Fibroblast of lung (primary cell): ENCODE results near the gene KMT2E. TPM values are rescaled to one million over a fixed set of nuclear protein-coding genes. Genes with fewer than 3 reads are reported as not detected.

Experiments
- DNase-seq, 2 donors: peaks; one replicate each; pipeline versions ENCODE4 v3.0.0 to v3.0.0-alpha.2; 2010; ENCODE audit warnings: low read depth in 2 of 2
- H2AFZ ChIP-seq: 2 replicates; pipeline ENCODE4 v1.5.1; 2012; ENCODE audit warnings: low read length, control low read depth, inconsistent platforms
- H3K27ac ChIP-seq: 2 replicates; pipeline ENCODE4 v1.5.1; 2011; ENCODE audit warnings: low read length, control low read depth; ENCODE audit not compliant: insufficient read depth
- H3K27me3 ChIP-seq: 2 replicates; pipeline ENCODE4 v1.5.1; 2011; ENCODE audit warnings: mild to moderate bottlenecking, low read length; ENCODE audit not compliant: control insufficient read depth, insufficient read depth
- H3K36me3 ChIP-seq: 2 replicates; pipeline ENCODE4 v1.5.1; 2011; ENCODE audit warnings: low read length; ENCODE audit not compliant: control insufficient read depth, insufficient read depth
- H3K4me1 ChIP-seq: 2 replicates; pipeline ENCODE4 v1.5.1; 2011; ENCODE audit warnings: low read length; ENCODE audit not compliant: control insufficient read depth, insufficient read depth; ENCODE audit errors: extremely low read depth
- H3K4me2 ChIP-seq: 2 replicates; pipeline ENCODE4 v1.5.1; 2011; ENCODE audit warnings: low read length, control low read depth; ENCODE audit not compliant: insufficient read depth; ENCODE audit errors: extremely low read depth
- H3K4me3 ChIP-seq, 4 experiments: fragments of 200-600 bp in 1 of 4; sonication (generic) in 1 of 4; replicated peaks in 1 of 4; 2 replicates each; pipeline ENCODE4 v1.5.1; 2011 to 2016; ENCODE audit warnings: low read length in 4 of 4, low read depth in 3 of 4, mild to moderate bottlenecking in 3 of 4, control low read depth in 2 of 4, inconsistent platforms in 1 of 4, mixed read lengths in 1 of 4; ENCODE audit not compliant: insufficient read depth in 1 of 4; ENCODE audit errors: control extremely low read depth in 1 of 4
- H3K79me2 ChIP-seq: 2 replicates; pipeline ENCODE4 v1.5.1; 2012; ENCODE audit warnings: mild to moderate bottlenecking, low read length, inconsistent platforms; ENCODE audit not compliant: control insufficient read depth, insufficient read depth
- H3K9ac ChIP-seq: 2 replicates; pipeline ENCODE4 v1.5.1; 2011; ENCODE audit warnings: mild to moderate bottlenecking, low read length, control low read depth; ENCODE audit not compliant: insufficient read depth
- H3K9me3 ChIP-seq: 2 replicates; pipeline ENCODE4 v1.5.1; 2012; ENCODE audit warnings: low read depth, low read length; ENCODE audit not compliant: control insufficient read depth, insufficient read depth
- H4K20me1 ChIP-seq: 2 replicates; pipeline ENCODE4 v1.5.1; 2011; ENCODE audit warnings: low read length; ENCODE audit not compliant: control insufficient read depth, insufficient read depth; ENCODE audit errors: extremely low read depth
- EZH2 ChIP-seq: IDR thresholded peaks from 2 replicates; pipeline ENCODE4 v1.5.1; 2012; ENCODE audit warnings: low read length, control low read depth, mild to moderate bottlenecking; ENCODE audit errors: missing control alignments
- polyA plus RNA-seq, 2 donors: library from polyadenylated mRNA; depleted of rRNA in 1 of 2; stranded (reverse) in 1 of 2; unstranded in 1 of 2; fragments of >200 nt; gene quantifications; 2 replicates each; pipeline ENCODE4 v1.2.1, GENCODE V29; 2011 to 2012; ENCODE audit warnings: missing spikeins in 1 of 2
- total RNA-seq: library from RNA; depleted of rRNA; stranded (reverse); fragments of >200 nt; gene quantifications from 2 replicates; pipeline ENCODE4 v1.2.1, GENCODE V29; 2014
- TF ChIP-seq, protein P1 (sequence below), 2 donors: IDR thresholded peaks in 1 of 2; conservative IDR thresholded peaks in 1 of 2; 1 replicate in 1 of 2; 2 replicates in 1 of 2; pipeline ENCODE4 v1.5.1; 2011 to 2012; ENCODE audit warnings: low read length in 2 of 2, control low read depth in 1 of 2, inconsistent platforms in 1 of 2, low read depth in 1 of 2, mild to moderate bottlenecking in 1 of 2

The KMT2E gene
- total and polyA plus RNA-seq, 2 donors (not counting 1 experiment from before 2014, with no cell fraction given), result 7.5 to 95.0 TPM

DNA sequence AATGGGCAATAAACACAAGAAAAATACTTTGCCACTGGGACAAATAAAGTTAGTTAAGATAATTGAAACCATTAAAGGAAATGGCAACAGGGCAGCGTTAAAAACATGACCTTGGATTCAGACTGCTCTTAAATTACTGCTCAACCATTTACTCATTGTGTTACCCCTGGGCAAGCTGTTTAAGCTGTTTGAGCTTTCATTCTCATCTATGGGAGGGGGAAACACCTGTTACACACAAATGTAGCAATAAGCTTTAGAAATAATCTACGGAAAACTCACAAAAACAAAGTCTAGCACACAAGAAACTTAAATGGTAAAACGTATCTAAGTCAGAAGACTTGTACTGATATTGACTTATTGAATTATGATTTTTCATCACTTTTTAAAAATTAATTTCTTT, 137.1 kb downstream of the KMT2E start:
- no peak overlapping the region for H2AFZ ChIP-seq

DNA sequence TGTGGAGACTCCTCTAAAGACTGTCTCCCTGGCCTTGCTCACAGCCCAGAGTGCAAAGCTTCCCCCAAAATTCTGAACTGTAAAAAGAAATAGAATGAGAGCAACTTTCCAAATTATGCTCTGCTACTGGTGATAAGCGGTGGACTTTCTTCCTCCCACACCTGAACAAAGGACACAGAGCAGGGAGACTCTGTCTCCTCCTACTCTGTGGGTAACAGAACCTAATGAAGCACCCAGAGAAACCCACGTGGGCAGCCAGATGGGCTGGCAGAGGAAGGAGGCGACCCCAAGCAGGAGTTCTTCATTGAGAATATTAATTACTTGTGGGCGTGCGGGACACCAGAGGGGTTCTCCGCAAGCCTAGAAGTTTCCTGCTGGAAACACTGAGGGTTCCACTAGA, 139.5 kb downstream of the KMT2E start:
- no peak for DNase-seq
- no peak overlapping the region for H3K27ac ChIP-seq
- no peak overlapping the region for H3K4me2 ChIP-seq
- H2AFZ ChIP-seq, result no peak overlapping the region
- H3K9me3 ChIP-seq, result no peaks in the 10 kb centered on the region
- H3K79me2 ChIP-seq, result no peaks in the 10 kb centered on the region
- peaks cover 2% of the 10 kb centered on the region for H3K4me1 ChIP-seq
- TF ChIP-seq, protein P1, sequence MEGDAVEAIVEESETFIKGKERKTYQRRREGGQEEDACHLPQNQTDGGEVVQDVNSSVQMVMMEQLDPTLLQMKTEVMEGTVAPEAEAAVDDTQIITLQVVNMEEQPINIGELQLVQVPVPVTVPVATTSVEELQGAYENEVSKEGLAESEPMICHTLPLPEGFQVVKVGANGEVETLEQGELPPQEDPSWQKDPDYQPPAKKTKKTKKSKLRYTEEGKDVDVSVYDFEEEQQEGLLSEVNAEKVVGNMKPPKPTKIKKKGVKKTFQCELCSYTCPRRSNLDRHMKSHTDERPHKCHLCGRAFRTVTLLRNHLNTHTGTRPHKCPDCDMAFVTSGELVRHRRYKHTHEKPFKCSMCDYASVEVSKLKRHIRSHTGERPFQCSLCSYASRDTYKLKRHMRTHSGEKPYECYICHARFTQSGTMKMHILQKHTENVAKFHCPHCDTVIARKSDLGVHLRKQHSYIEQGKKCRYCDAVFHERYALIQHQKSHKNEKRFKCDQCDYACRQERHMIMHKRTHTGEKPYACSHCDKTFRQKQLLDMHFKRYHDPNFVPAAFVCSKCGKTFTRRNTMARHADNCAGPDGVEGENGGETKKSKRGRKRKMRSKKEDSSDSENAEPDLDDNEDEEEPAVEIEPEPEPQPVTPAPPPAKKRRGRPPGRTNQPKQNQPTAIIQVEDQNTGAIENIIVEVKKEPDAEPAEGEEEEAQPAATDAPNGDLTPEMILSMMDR (conservative IDR thresholded peaks at IDR 0.05 in 1 of 2, IDR thresholded peaks at IDR 0.05 in 1 of 2; ENCODE audit: low read depth in 1 of 2, low read length in 2 of 2), result no peak
- TF ChIP-seq EZH2, result no peak
- H3K4me3 ChIP-seq, result no peak overlapping the region
- no peaks in the 10 kb centered on the region for H4K20me1 ChIP-seq
- H3K9ac ChIP-seq, result no peak overlapping the region
- no peaks in the 10 kb centered on the region for H3K27me3 ChIP-seq
- no peaks in the 10 kb centered on the region for H3K36me3 ChIP-seq

More for the DNA sequence above, 137.1 kb downstream of the KMT2E start:
- Histone ChIP-seq H3K79me2 (no peaks in the 10 kb centered on the region), H3K27me3 (no peaks in the 10 kb centered on the region), H3K27ac (no peak overlapping the region), H3K9ac (no peak overlapping the region), H3K36me3 (no peaks in the 10 kb centered on the region), H3K4me2 (no peak overlapping the region), H3K4me3 (no peak overlapping the region), H3K4me1 (peaks cover 2% of the 10 kb centered on the region), H4K20me1 (no peaks in the 10 kb centered on the region), H3K9me3 (no peaks in the 10 kb centered on the region)
- TF ChIP-seq, protein P1 (conservative IDR thresholded peaks at IDR 0.05 in 1 of 2, IDR thresholded peaks at IDR 0.05 in 1 of 2; ENCODE audit: low read depth in 1 of 2, low read length in 2 of 2), result no peak
- no peak for TF ChIP-seq EZH2
- DNase-seq, result no peak

DNA sequence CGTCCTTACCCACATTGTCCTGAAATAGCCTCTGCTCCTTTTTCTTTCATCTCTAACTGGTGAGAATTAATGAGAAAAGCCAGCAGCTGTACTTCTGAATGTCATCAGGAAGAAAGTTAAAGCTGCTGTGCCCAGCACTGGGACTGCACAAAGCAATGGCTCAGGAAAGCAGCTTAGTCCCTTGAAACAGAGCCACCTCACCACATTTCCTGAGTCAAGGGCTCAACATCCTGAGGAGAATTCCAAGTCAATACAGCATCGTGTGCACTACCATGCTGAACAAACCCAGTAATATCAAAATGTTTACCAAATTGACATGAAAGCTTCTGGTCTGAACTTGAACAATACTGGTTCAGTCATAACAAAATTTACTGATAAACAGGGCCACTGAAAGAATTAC, 140.1 kb downstream of the KMT2E start:
- no peaks in the 10 kb centered on the region for H3K79me2 ChIP-seq
- H3K27ac ChIP-seq, result no peak overlapping the region
- H2AFZ ChIP-seq, result no peak overlapping the region
- H3K4me3 ChIP-seq, result no peak overlapping the region
- TF ChIP-seq EZH2, result no peak
- TF ChIP-seq, protein P1 (conservative IDR thresholded peaks at IDR 0.05 in 1 of 2, IDR thresholded peaks at IDR 0.05 in 1 of 2; ENCODE audit: low read depth in 1 of 2, low read length in 2 of 2), result no peak
- H3K4me1 ChIP-seq, result peaks cover 2% of the 10 kb centered on the region
- no peak overlapping the region for H3K4me2 ChIP-seq
- H4K20me1 ChIP-seq, result no peaks in the 10 kb centered on the region
- no peak overlapping the region for H3K9ac ChIP-seq
- no peaks in the 10 kb centered on the region for H3K36me3 ChIP-seq
- no peaks in the 10 kb centered on the region for H3K9me3 ChIP-seq
- no peaks in the 10 kb centered on the region for H3K27me3 ChIP-seq
- no peak for DNase-seq
